Effector memory CD4-positive, alpha-beta T cell (primary cell): ENCODE results near the gene LAMA3.
A peak's percentile ranks its signal among the peaks of the same experiment; 100 is the strongest.

Experiments used
- DNase-seq, 3 donors: peaks; one replicate each; pipeline ENCODE4 v3.0.0-alpha.2; 2020
- H3K27ac ChIP-seq: 2 replicates; pipeline ENCODE4 v1.7.0; 2013; ENCODE audit warnings: mild to moderate bottlenecking, low read length, moderate library complexity; ENCODE audit not compliant: insufficient read depth, poor library complexity, severe bottlenecking
- H3K27me3 ChIP-seq: replicated peaks from 2 replicates; pipeline ENCODE4 v1.7.0; 2013; ENCODE audit warnings: mild to moderate bottlenecking, low read length; ENCODE audit not compliant: insufficient read depth, control insufficient read depth, poor library complexity, severe bottlenecking
- H3K36me3 ChIP-seq: 2 replicates; pipeline ENCODE4 v1.7.0; 2013; ENCODE audit warnings: mild to moderate bottlenecking, low read length, moderate library complexity; ENCODE audit not compliant: control insufficient read depth, insufficient read depth
- H3K4me1 ChIP-seq: 2 replicates; pipeline ENCODE4 v1.7.0; 2013; ENCODE audit warnings: low read length, mild to moderate bottlenecking; ENCODE audit not compliant: control insufficient read depth, insufficient read depth, poor library complexity, severe bottlenecking
- H3K4me3 ChIP-seq: 2 replicates; pipeline ENCODE4 v1.7.0; 2013; ENCODE audit warnings: low read length, low read depth, mild to moderate bottlenecking; ENCODE audit not compliant: insufficient read depth, poor library complexity, severe bottlenecking
- H3K9me3 ChIP-seq: 2 replicates; pipeline ENCODE4 v1.7.0; 2013; ENCODE audit warnings: mild to moderate bottlenecking, low read length, moderate library complexity; ENCODE audit not compliant: control insufficient read depth

Gene LAMA3

GRCh38 chr18:23950644-23951043, 261.4 kb downstream of the LAMA3 start:
- no peaks in the 10 kb centered on the region for H3K4me1 ChIP-seq
- no peak for DNase-seq
- no peak overlapping the region for H3K27ac ChIP-seq
- no peaks in the 10 kb centered on the region for H3K27me3 ChIP-seq
- H3K4me3 ChIP-seq, result no peak overlapping the region
- H3K9me3 ChIP-seq, result no peaks in the 10 kb centered on the region
- H3K36me3 ChIP-seq, result no peaks in the 10 kb centered on the region

GRCh38 chr18:23951206-23951605, 262.0 kb downstream of the LAMA3 start:
- no peaks in the 10 kb centered on the region for H3K9me3 ChIP-seq
- DNase-seq, result no peak
- no peaks in the 10 kb centered on the region for H3K36me3 ChIP-seq

GRCh38 chr18:23953984-23954383, 264.7 kb downstream of the LAMA3 start:
- Histone ChIP-seq H3K4me1 (no peaks in the 10 kb centered on the region), H3K27ac (no peak overlapping the region), H3K36me3 (no peaks in the 10 kb centered on the region), H3K27me3 (no peaks in the 10 kb centered on the region), H3K4me3 (no peak overlapping the region), H3K9me3 (no peaks in the 10 kb centered on the region)
- no peak for DNase-seq

More at GRCh38 chr18:23951206-23951605, 262.0 kb downstream of the LAMA3 start:
- H3K4me3 ChIP-seq, result no peak overlapping the region
- no peak overlapping the region for H3K27ac ChIP-seq
- no peaks in the 10 kb centered on the region for H3K4me1 ChIP-seq
- H3K27me3 ChIP-seq, result no peaks in the 10 kb centered on the region

- Histone ChIP-seq H3K4me1 (no peaks in the 10 kb centered on the region), H3K27ac (no peak overlapping the region), H3K27me3 (no peaks in the 10 kb centered on the region), H3K9me3 (no peaks in the 10 kb centered on the region), H3K36me3 (no peaks in the 10 kb centered on the region), H3K4me3 (no peak overlapping the region)
- no peak for DNase-seq
These were observed 267.2 kb downstream of the LAMA3 start for GRCh38 chr18:23956483-23956882.

- no peak overlapping the region for H3K27ac ChIP-seq
- no peaks in the 10 kb centered on the region for H3K9me3 ChIP-seq
- no peaks in the 10 kb centered on the region for H3K4me1 ChIP-seq
- no peaks in the 10 kb centered on the region for H3K36me3 ChIP-seq
- no peak for DNase-seq
- no peaks in the 10 kb centered on the region for H3K27me3 ChIP-seq
- no peak overlapping the region for H3K4me3 ChIP-seq
These were observed 268.8 kb downstream of the LAMA3 start for GRCh38 chr18:23958036-23958435.

- no peaks in the 10 kb centered on the region for H3K36me3 ChIP-seq
- peaks cover 27% of the 10 kb centered on the region for H3K4me1 ChIP-seq
- no peak for DNase-seq
- no peaks in the 10 kb centered on the region for H3K27me3 ChIP-seq
- no peak overlapping the region for H3K27ac ChIP-seq
- H3K4me3 ChIP-seq, result no peak overlapping the region
- no peaks in the 10 kb centered on the region for H3K9me3 ChIP-seq
These were observed 274.4 kb downstream of the LAMA3 start for GRCh38 chr18:23963443-23964165.

GRCh38 chr18:23964282-23965238, 275.3 kb downstream of the LAMA3 start:
- no peaks in the 10 kb centered on the region for H3K36me3 ChIP-seq
- no peak overlapping the region for H3K4me3 ChIP-seq
- peaks cover 36% of the 10 kb centered on the region for H3K4me1 ChIP-seq
- no peaks in the 10 kb centered on the region for H3K27me3 ChIP-seq
- peak; percentile 29 to 43 (median 30) for DNase-seq
- no peaks in the 10 kb centered on the region for H3K9me3 ChIP-seq
- peak overlapping the region; percentile 32 for H3K27ac ChIP-seq

GRCh38 chr18:23966909-23967308, 277.7 kb downstream of the LAMA3 start:
- H3K9me3 ChIP-seq, result no peaks in the 10 kb centered on the region

GRCh38 chr18:23967321-23968089, 278.3 kb downstream of the LAMA3 start:
- H3K9me3 ChIP-seq, result no peaks in the 10 kb centered on the region
- DNase-seq, result peak in 2 of 3 donors; percentile 7 to 27
- H3K36me3 ChIP-seq, result no peaks in the 10 kb centered on the region
- peak overlapping the region; percentile 32 for H3K27ac ChIP-seq
- peak overlapping the region; percentile 7 for H3K4me3 ChIP-seq
- peaks cover 64% of the 10 kb centered on the region for H3K4me1 ChIP-seq
- no peaks in the 10 kb centered on the region for H3K27me3 ChIP-seq

More at GRCh38 chr18:23966909-23967308, 277.7 kb downstream of the LAMA3 start:
- Histone ChIP-seq H3K36me3 (no peaks in the 10 kb centered on the region), H3K27me3 (no peaks in the 10 kb centered on the region), H3K27ac (no peak overlapping the region), H3K4me1 (peaks cover 58% of the 10 kb centered on the region), H3K4me3 (peak overlapping the region; percentile 7)
- DNase-seq, result no peak
